HCT116 (cell line): ENCODE measurements around the gene ZBTB17. TPM values are rescaled to one million over a fixed set of nuclear protein-coding genes. Genes with fewer than 3 reads are reported as not detected.

Experiments
- ATAC-seq: fragments of 200-7000 bp; cut with Tn5 transposase; 2 replicates; pipeline ENCODE4 v1.9.1; 2020; ENCODE audit warnings: mild to moderate bottlenecking, moderate library complexity
- BruUV-seq: library from RNA; stranded (reverse); fragments of 400-500 nt; replicated peaks from 2 replicates; lab custom pipeline; 2021; lab: Mats Ljungman, UMichigan
- CTCF ChIA-PET: fragments of 300-600 bp; sonication (Branson Sonifier 250); formaldehyde crosslinking; loops from one replicate; lab custom pipeline; 2021; ENCODE audit warnings: antibody characterized with exemption; lab: Charles Lee
- POLR2A ChIA-PET: fragments of 300-600, 350-600 bp; sonication (Branson Sonifier 250); formaldehyde crosslinking; loops from one replicate; lab custom pipeline; 2021; ENCODE audit warnings: antibody characterized with exemption; lab: Charles Lee
- RAD21 ChIA-PET, 2 experiments: fragments of 300-600 bp; sonication (Branson Sonifier 250); formaldehyde crosslinking; loops; one replicate each; lab custom pipeline; 2023; ENCODE audit warnings: low total read pairs in 2 of 2; ENCODE audit not compliant: uncharacterized antibody in 2 of 2, unreplicated experiment in 2 of 2, low non-redundant PET in 1 of 2; lab: Charles Lee
- DNase-seq: peaks from one replicate; pipeline ENCODE4 v3.0.0-alpha.2; 2010; ENCODE audit warnings: low read depth, low spot score
- H2AFZ ChIP-seq: fragments of 200-600 bp; shearing (Covaris generic), sonication (generic); 2 replicates; pipeline ENCODE4 v1.6.1; 2017; ENCODE audit warnings: low read depth, mixed run types, mixed read lengths, antibody characterized with exemption, low read length; ENCODE audit not compliant: poor library complexity, severe bottlenecking
- H3K27ac ChIP-seq: 2 replicates; pipeline ENCODE4 v1.5.1; 2012; ENCODE audit warnings: low read depth, low read length
- H3K27me3 ChIP-seq: fragments of 200-600 bp; sonication (generic); 2 replicates; pipeline ENCODE4 v1.6.1; 2016; ENCODE audit warnings: mixed run types, low read length, mixed read lengths; ENCODE audit not compliant: insufficient read depth
- H3K36me3 ChIP-seq, 2 experiments: fragments of 200-500 bp in 1 of 2; fragments of 200-600 bp in 1 of 2; sonication (Bioruptor generic) in 1 of 2; sonication (generic) in 1 of 2; 2 replicates each; pipeline versions ENCODE4 v1.5.1 to v1.6.1; 2014 to 2016; ENCODE audit warnings: low read length in 2 of 2, inconsistent platforms in 1 of 2, mixed read lengths in 1 of 2, mixed run types in 1 of 2; ENCODE audit not compliant: insufficient read depth in 2 of 2, control insufficient read depth in 1 of 2
- H3K4me1 ChIP-seq, 2 experiments: fragments of 200-600 bp in 1 of 2; sonication (generic) in 1 of 2; 2 replicates each; pipeline versions ENCODE4 v1.5.1 to v1.6.1; 2012 to 2017; ENCODE audit warnings: low read length in 2 of 2, inconsistent platforms in 1 of 2, mild to moderate bottlenecking in 1 of 2, mixed read lengths in 1 of 2, mixed run types in 1 of 2, moderate library complexity in 1 of 2; ENCODE audit not compliant: insufficient read depth in 2 of 2, control insufficient read depth in 1 of 2
- H3K4me2 ChIP-seq: fragments of 200-600 bp; sonication (generic); 2 replicates; pipeline ENCODE4 v1.6.1; 2017; ENCODE audit warnings: mixed run types, low read length, mixed read lengths
- H3K4me3 ChIP-seq, 2 experiments: fragments of 200-600 bp in 1 of 2; sonication (generic) in 1 of 2; replicated peaks in 1 of 2; 2 replicates each; pipeline ENCODE4 v1.5.1; 2011 to 2016; ENCODE audit warnings: low read length in 2 of 2, control low read depth in 1 of 2, low read depth in 1 of 2, mild to moderate bottlenecking in 1 of 2, mixed read lengths in 1 of 2, mixed run types in 1 of 2
- H3K79me2 ChIP-seq: fragments of 200-600 bp; sonication (generic); 2 replicates; pipeline ENCODE4 v1.6.1; 2017; ENCODE audit warnings: mild to moderate bottlenecking, mixed run types, low read length, moderate library complexity, mixed read lengths; ENCODE audit not compliant: insufficient read depth
- H3K9ac ChIP-seq: fragments of 200-600 bp; sonication (generic); 2 replicates; pipeline ENCODE4 v1.6.1; 2016; ENCODE audit warnings: low read length, mixed read lengths
- H3K9me2 ChIP-seq: fragments of 200-600 bp; sonication (generic), shearing (Covaris generic); 2 replicates; pipeline ENCODE4 v1.6.1; 2017; ENCODE audit warnings: mixed run types, mild to moderate bottlenecking, moderate library complexity; ENCODE audit not compliant: insufficient read depth
- H3K9me3 ChIP-seq, 2 experiments: fragments of 200-500 bp in 1 of 2; fragments of 200-600 bp in 1 of 2; sonication (Bioruptor generic) in 1 of 2; sonication (generic) in 1 of 2; 2 replicates each; pipeline ENCODE4 v1.6.1; 2014 to 2017; ENCODE audit warnings: low read length in 2 of 2, mixed read lengths in 2 of 2, inconsistent platforms in 1 of 2, low read depth in 1 of 2, mild to moderate bottlenecking in 1 of 2, mixed run types in 1 of 2, moderate library complexity in 1 of 2; ENCODE audit not compliant: control insufficient read depth in 1 of 2, insufficient read depth in 1 of 2
- H4K20me1 ChIP-seq: fragments of 200-600 bp; sonication (generic), shearing (Covaris generic); 2 replicates; pipeline ENCODE4 v1.6.1; 2017; ENCODE audit warnings: mixed run types, mild to moderate bottlenecking, moderate library complexity; ENCODE audit not compliant: insufficient read depth
- ELF1 ChIP-seq: IDR thresholded peaks from 2 replicates; pipeline ENCODE4 v1.6.1; 2012; ENCODE audit warnings: low read depth, borderline replicate concordance
- EZH2 ChIP-seq: fragments of 200-600 bp; sonication (generic); IDR thresholded peaks from 2 replicates; pipeline ENCODE4 v1.6.1; 2017; ENCODE audit warnings: antibody characterized with exemption, mixed run types
- FOSL1 ChIP-seq: IDR thresholded peaks from 2 replicates; pipeline ENCODE4 v1.6.1; 2012; ENCODE audit warnings: low read depth
- JUND ChIP-seq: IDR thresholded peaks from 2 replicates; pipeline ENCODE4 v1.6.1; 2012
- POLR2AphosphoS5 ChIP-seq: IDR thresholded peaks from 2 replicates; pipeline ENCODE4 v1.6.1; 2011; ENCODE audit warnings: mild to moderate bottlenecking, low read depth, low read length, moderate library complexity
- RAD21 ChIP-seq: IDR thresholded peaks from 2 replicates; pipeline ENCODE4 v1.6.1; 2012; ENCODE audit warnings: low read depth, mild to moderate bottlenecking
- SIN3A ChIP-seq: IDR thresholded peaks from 2 replicates; pipeline ENCODE4 v1.6.1; 2012; ENCODE audit warnings: low read depth
- SRF ChIP-seq: IDR thresholded peaks from 2 replicates; pipeline ENCODE4 v1.6.1; 2012; ENCODE audit warnings: low read depth
- TCF7L2 ChIP-seq: IDR thresholded peaks from 2 replicates; pipeline ENCODE4 v1.7.0; 2011; ENCODE audit warnings: borderline replicate concordance, inconsistent platforms; ENCODE audit not compliant: insufficient read depth, insufficient read length; ENCODE audit errors: extremely low read depth
- intact Hi-C: fragments of 100-400 bp; cut with micrococcal nuclease; formaldehyde crosslinking; loops from 2 replicates; pipeline ENCODE4 v1.10.0; 2022
- total RNA-seq: library from RNA; stranded (reverse); gene quantifications from one replicate; pipeline ENCODE4 v1.2.1, GENCODE V29; 2021; ENCODE audit not compliant: unreplicated experiment
- TF ChIP-seq, protein P1 (sequence below): IDR thresholded peaks from 2 replicates; pipeline ENCODE4 v1.6.1; 2011; ENCODE audit warnings: mild to moderate bottlenecking, low read length, moderate library complexity; ENCODE audit not compliant: insufficient replicate concordance; ENCODE audit errors: extremely low read depth
- TF ChIP-seq, protein P2 (sequence below): IDR thresholded peaks from 2 replicates; pipeline ENCODE4 v1.6.1; 2012
- TF ChIP-seq, protein P3 (sequence below): IDR thresholded peaks from 2 replicates; pipeline ENCODE4 v1.6.1; 2012; ENCODE audit warnings: low read depth

ZBTB17 gene
- total RNA-seq, 1 experiment from 2014 or later, result 31.6 TPM

DNA sequence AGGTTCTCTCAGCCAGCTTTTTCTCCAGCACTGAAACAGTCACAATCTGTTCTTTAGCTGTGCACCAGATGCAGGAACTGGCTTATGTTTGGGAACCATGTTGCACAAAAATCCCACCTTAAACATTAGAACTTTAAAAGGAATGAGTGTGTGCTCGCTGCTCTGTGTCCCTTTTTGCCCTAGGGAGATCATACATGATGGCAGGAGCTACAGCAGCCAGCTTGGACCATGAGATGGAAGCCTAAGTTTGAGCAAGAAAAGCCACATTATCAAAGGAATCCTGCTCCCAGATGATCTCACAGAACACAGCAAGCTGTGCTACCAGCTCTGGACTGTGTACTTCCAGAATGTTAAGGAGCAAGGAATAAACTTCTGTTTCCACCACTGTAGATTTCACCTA lies 3.5 kb downstream of the ZBTB17 start:
- Histone ChIP-seq H3K9ac (no peak overlapping the region), H3K27me3 (no peaks in the 10 kb centered on the region), H3K79me2 (peaks cover 42% of the 10 kb centered on the region), H2AFZ (no peak overlapping the region)
- POLR2A ChIA-PET, result no interaction called here
- RAD21 ChIA-PET, result no interaction called here
- TSS peak; percentile 10 for BruUV-seq
- CTCF ChIA-PET, result no interaction called here
- TF ChIP-seq POLR2AphosphoS5, result no peak
- no peak for TF ChIP-seq ELF1
- TF ChIP-seq, protein P1, sequence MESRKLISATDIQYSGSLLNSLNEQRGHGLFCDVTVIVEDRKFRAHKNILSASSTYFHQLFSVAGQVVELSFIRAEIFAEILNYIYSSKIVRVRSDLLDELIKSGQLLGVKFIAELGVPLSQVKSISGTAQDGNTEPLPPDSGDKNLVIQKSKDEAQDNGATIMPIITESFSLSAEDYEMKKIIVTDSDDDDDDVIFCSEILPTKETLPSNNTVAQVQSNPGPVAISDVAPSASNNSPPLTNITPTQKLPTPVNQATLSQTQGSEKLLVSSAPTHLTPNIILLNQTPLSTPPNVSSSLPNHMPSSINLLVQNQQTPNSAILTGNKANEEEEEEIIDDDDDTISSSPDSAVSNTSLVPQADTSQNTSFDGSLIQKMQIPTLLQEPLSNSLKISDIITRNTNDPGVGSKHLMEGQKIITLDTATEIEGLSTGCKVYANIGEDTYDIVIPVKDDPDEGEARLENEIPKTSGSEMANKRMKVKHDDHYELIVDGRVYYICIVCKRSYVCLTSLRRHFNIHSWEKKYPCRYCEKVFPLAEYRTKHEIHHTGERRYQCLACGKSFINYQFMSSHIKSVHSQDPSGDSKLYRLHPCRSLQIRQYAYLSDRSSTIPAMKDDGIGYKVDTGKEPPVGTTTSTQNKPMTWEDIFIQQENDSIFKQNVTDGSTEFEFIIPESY, result no peak
- no peak for TF ChIP-seq TCF7L2
- TF ChIP-seq SRF, result no peak
- no peak for TF ChIP-seq JUND
- TF ChIP-seq EZH2, result no peak
- TF ChIP-seq, all 23 proteins: peak for 0
- peaks cover 8 to 16% of the 10 kb centered on the region in 2 experiments; a peak in 3 of 4 replicates for H3K4me1 ChIP-seq
- H3K36me3 ChIP-seq, result peaks cover 2 to 14% of the 10 kb centered on the region in 2 experiments; a peak in 2 of 4 replicates
- no peaks in the 10 kb centered on the region for H4K20me1 ChIP-seq
- ATAC-seq (no peak), DNase-seq (no peak)
- no peak overlapping the region for H3K4me3 ChIP-seq
- intact Hi-C loops, result no loop called here
- no peak overlapping the region for H3K4me2 ChIP-seq
- no peak overlapping the region for H3K27ac ChIP-seq
- peaks cover 0 to 4% of the 10 kb centered on the region in 2 experiments; a peak in 1 of 4 replicates for H3K9me3 ChIP-seq
- H3K9me2 ChIP-seq, result no peaks in the 10 kb centered on the region

DNA sequence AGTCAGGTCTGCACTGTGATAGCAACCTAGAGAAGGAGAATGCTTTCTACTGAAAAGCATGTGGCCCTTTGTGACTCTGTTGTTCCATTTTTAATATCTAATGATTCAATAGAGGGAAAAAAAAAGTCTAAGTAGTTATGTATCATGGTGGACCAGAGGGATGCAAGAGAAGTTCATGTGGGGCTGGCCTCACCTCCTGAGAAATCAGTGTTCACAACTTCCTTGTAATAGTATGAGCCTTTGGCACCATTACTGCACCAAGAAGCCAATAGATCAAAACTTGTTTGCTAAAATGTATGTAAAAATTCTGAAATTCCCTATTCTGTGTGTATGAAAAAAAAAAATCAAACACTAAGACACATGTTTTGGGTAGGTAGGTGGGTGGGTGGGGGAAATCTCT lies 5.0 kb downstream of the ZBTB17 start:
- no peak overlapping the region for H2AFZ ChIP-seq
- CTCF ChIA-PET, result no interaction called here
- no peak overlapping the region for H3K9ac ChIP-seq
- peaks cover 2 to 14% of the 10 kb centered on the region in 2 experiments; a peak in 2 of 4 replicates for H3K36me3 ChIP-seq
- intact Hi-C loops, result no loop called here
- DNase-seq (no peak), ATAC-seq (no peak)
- H3K9me3 ChIP-seq, result peaks cover 0 to 4% of the 10 kb centered on the region in 2 experiments; a peak in 1 of 4 replicates
- H3K9me2 ChIP-seq, result no peaks in the 10 kb centered on the region
- POLR2A ChIA-PET, result no interaction called here
- H3K27ac ChIP-seq, result no peak overlapping the region
- no TSS peak for BruUV-seq
- H3K4me1 ChIP-seq, result peaks cover 3 to 7% of the 10 kb centered on the region in 2 experiments; a peak in 2 of 4 replicates
- no peaks in the 10 kb centered on the region for H4K20me1 ChIP-seq
- no peak overlapping the region for H3K4me3 ChIP-seq
- H3K27me3 ChIP-seq, result no peaks in the 10 kb centered on the region
- H3K4me2 ChIP-seq, result no peak overlapping the region
- H3K79me2 ChIP-seq, result peaks cover 52% of the 10 kb centered on the region
- RAD21 ChIA-PET, result no interaction called here
- TF ChIP-seq JUND, result no peak
- TF ChIP-seq EZH2, result no peak
- TF ChIP-seq, protein P2, sequence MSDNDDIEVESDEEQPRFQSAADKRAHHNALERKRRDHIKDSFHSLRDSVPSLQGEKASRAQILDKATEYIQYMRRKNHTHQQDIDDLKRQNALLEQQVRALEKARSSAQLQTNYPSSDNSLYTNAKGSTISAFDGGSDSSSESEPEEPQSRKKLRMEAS, result no peak
- TF ChIP-seq FOSL1, result no peak
- TF ChIP-seq, protein P3, sequence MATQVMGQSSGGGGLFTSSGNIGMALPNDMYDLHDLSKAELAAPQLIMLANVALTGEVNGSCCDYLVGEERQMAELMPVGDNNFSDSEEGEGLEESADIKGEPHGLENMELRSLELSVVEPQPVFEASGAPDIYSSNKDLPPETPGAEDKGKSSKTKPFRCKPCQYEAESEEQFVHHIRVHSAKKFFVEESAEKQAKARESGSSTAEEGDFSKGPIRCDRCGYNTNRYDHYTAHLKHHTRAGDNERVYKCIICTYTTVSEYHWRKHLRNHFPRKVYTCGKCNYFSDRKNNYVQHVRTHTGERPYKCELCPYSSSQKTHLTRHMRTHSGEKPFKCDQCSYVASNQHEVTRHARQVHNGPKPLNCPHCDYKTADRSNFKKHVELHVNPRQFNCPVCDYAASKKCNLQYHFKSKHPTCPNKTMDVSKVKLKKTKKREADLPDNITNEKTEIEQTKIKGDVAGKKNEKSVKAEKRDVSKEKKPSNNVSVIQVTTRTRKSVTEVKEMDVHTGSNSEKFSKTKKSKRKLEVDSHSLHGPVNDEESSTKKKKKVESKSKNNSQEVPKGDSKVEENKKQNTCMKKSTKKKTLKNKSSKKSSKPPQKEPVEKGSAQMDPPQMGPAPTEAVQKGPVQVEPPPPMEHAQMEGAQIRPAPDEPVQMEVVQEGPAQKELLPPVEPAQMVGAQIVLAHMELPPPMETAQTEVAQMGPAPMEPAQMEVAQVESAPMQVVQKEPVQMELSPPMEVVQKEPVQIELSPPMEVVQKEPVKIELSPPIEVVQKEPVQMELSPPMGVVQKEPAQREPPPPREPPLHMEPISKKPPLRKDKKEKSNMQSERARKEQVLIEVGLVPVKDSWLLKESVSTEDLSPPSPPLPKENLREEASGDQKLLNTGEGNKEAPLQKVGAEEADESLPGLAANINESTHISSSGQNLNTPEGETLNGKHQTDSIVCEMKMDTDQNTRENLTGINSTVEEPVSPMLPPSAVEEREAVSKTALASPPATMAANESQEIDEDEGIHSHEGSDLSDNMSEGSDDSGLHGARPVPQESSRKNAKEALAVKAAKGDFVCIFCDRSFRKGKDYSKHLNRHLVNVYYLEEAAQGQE, result no peak
- TF ChIP-seq, protein P1, result no peak
- no peak for TF ChIP-seq RAD21
- no peak for TF ChIP-seq SIN3A
